HEK293T (cell line): ENCODE data around the gene IL10RA.

Experiments
- CTCF ChIA-PET: fragments of 350-600 bp; formaldehyde crosslinking; extraction: SDS; loops from one replicate; lab custom pipeline; 2021; ENCODE audit warnings: antibody characterized with exemption, inconsistent platforms; lab: Yijun Ruan, JAX
- POLR2A ChIA-PET: fragments of 350-600 bp; formaldehyde crosslinking; extraction: SDS; loops from one replicate; lab custom pipeline; 2020; ENCODE audit warnings: antibody characterized with exemption, inconsistent platforms; lab: Yijun Ruan, JAX
- DNase-seq: peaks from one replicate; pipeline ENCODE4 v3.0.0; 2012; ENCODE audit warnings: mixed read lengths; ENCODE audit errors: extremely low spot score
- ARNT ChIP-seq: fragments of 450-650 bp; IDR thresholded peaks from 2 replicates; pipeline ENCODE4 v1.6.1; 2017; ENCODE audit warnings: mild to moderate bottlenecking
- BHLHE40 ChIP-seq: fragments of 450-650 bp; IDR thresholded peaks from 2 replicates; pipeline ENCODE4 v1.6.1; 2016; ENCODE audit warnings: mild to moderate bottlenecking, moderate library complexity, borderline replicate concordance
- CTBP1 ChIP-seq: fragments of 450-650 bp; IDR thresholded peaks from 2 replicates; pipeline ENCODE4 v1.6.1; 2016; ENCODE audit warnings: borderline replicate concordance
- ELF4 ChIP-seq: fragments of 450-650 bp; IDR thresholded peaks from 2 replicates; pipeline ENCODE4 v1.6.1; 2017; ENCODE audit warnings: antibody characterized with exemption
- FOXA1 ChIP-seq: fragments of 450-650 bp; IDR thresholded peaks from 2 replicates; pipeline ENCODE4 v1.6.1; 2016; ENCODE audit warnings: mild to moderate bottlenecking
- FOXK2 ChIP-seq: fragments of 450-650 bp; IDR thresholded peaks from 2 replicates; pipeline ENCODE4 v1.6.1; 2016; ENCODE audit warnings: mild to moderate bottlenecking
- FOXM1 ChIP-seq: fragments of 450-650 bp; IDR thresholded peaks from 2 replicates; pipeline ENCODE4 v1.6.1; 2017; ENCODE audit warnings: mild to moderate bottlenecking, borderline replicate concordance
- HDGF ChIP-seq: fragments of 450-650 bp; IDR thresholded peaks from 2 replicates; pipeline ENCODE4 v1.6.1; 2017; ENCODE audit warnings: antibody characterized with exemption, borderline replicate concordance
- L3MBTL2 ChIP-seq: fragments of 450-650 bp; conservative IDR thresholded peaks from 2 replicates; pipeline ENCODE4 v1.6.1; 2016; ENCODE audit warnings: mild to moderate bottlenecking
- LEF1 ChIP-seq: fragments of 450-650 bp; IDR thresholded peaks from 2 replicates; pipeline ENCODE4 v1.6.1; 2017; ENCODE audit warnings: mild to moderate bottlenecking, borderline replicate concordance
- NFRKB ChIP-seq: fragments of 450-650 bp; IDR thresholded peaks from 2 replicates; pipeline ENCODE4 v1.6.1; 2016; ENCODE audit warnings: mild to moderate bottlenecking, moderate library complexity
- PKNOX1 ChIP-seq: fragments of 450-650 bp; IDR thresholded peaks from 2 replicates; pipeline ENCODE4 v1.6.1; 2016
- SP1 ChIP-seq: fragments of 450-650 bp; IDR thresholded peaks from 2 replicates; pipeline ENCODE4 v1.6.1; 2017
- SUZ12 ChIP-seq: fragments of 450-650 bp; IDR thresholded peaks from 2 replicates; pipeline ENCODE4 v1.6.1; 2016; ENCODE audit warnings: mild to moderate bottlenecking
- TARDBP ChIP-seq: fragments of 450-650 bp; IDR thresholded peaks from 2 replicates; pipeline ENCODE4 v1.6.1; 2016
- ZNF384 ChIP-seq: fragments of 450-650 bp; IDR thresholded peaks from 2 replicates; pipeline ENCODE4 v1.6.1; 2016

IL10RA gene

GRCh38 chr11:117970400-117971024, 15.7 kb upstream of the IL10RA start:
- TF ChIP-seq L3MBTL2, result no peak
- no peak for TF ChIP-seq ZNF384
- no peak for TF ChIP-seq LEF1
- no peak for TF ChIP-seq NFRKB
- TF ChIP-seq ELF4, result no peak
- no peak for TF ChIP-seq FOXA1
- no peak for TF ChIP-seq TARDBP
- no peak for TF ChIP-seq SP1
- no peak for TF ChIP-seq HDGF
- no peak for TF ChIP-seq BHLHE40
- TF ChIP-seq CTBP1, result no peak
- TF ChIP-seq FOXM1, result no peak
- TF ChIP-seq FOXK2, result no peak
- TF ChIP-seq PKNOX1, result no peak
- no peak for TF ChIP-seq SUZ12
- no peak for TF ChIP-seq ARNT
- POLR2A ChIA-PET, result no interaction called here
- no peak for DNase-seq
- CTCF ChIA-PET, result interaction anchor here (1.9 kb wide), 1 partner anchor 24 kb away, joined by 5 read pairs; no protein-coding TSS in a partner anchor

GRCh38 chr11:117972044-117972443, 14.2 kb upstream of the IL10RA start:
- POLR2A ChIA-PET, result no interaction called here
- CTCF ChIA-PET, result no interaction called here

DNA sequence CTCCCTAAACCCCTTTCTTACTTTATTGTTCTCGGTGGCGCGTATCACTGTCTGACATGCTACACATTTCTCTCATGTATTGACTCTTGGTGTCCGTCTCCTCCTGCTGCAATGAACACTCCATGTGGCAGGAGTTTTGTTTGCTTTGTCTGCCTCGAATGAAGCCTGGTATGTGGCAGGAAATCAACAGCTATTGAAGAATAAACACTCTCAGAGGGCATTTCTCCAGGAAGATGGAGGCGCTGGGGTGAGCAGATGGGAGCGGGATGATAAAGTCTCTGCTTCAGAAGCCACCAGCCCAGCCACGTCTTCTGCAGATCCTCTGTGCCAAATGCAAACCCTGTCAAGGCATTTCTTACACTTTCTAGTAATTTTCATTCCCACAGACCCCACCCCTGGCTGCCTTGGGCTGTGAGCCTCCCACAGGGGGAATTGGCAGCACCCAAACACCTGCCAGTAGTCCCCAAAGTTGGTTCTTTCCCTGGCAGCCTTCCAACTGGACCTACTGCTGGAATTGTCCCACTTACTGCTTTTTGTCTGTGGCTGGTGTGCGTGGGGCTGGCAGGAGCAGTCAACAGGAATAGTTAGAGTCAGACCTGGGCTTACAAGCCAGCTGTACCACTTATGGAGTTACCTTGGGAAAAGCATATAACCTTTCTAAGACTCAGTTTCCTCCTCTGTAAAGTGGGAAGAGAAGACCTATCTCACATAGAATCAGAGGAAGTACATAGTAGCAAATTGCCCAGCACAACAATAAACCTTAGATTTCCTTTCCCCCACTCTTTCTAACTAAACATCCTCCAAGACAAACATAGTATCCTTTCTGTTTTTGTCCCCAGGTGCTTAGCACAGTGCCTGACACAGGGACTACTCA, 13.3 kb upstream of the IL10RA start:
- CTCF ChIA-PET, result no interaction called here
- POLR2A ChIA-PET, result no interaction called here
- DNase-seq, result no peak
- TF ChIP-seq NFRKB (no peak), FOXA1 (no peak), BHLHE40 (no peak), FOXM1 (no peak), SP1 (no peak), CTBP1 (no peak), HDGF (no peak), ARNT (no peak), LEF1 (no peak), ELF4 (no peak), FOXK2 (no peak), SUZ12 (no peak), TARDBP (no peak), L3MBTL2 (no peak), ZNF384 (no peak), PKNOX1 (no peak)

More at GRCh38 chr11:117972044-117972443, 14.2 kb upstream of the IL10RA start:
- TF ChIP-seq SUZ12 (no peak), L3MBTL2 (no peak), BHLHE40 (no peak), HDGF (no peak), ZNF384 (no peak), NFRKB (no peak)
- DNase-seq, result no peak

- DNase-seq, result no peak
- POLR2A ChIA-PET, result no interaction called here
- TF ChIP-seq CTBP1, result no peak
- TF ChIP-seq LEF1, result no peak
- no peak for TF ChIP-seq TARDBP
- no peak for TF ChIP-seq FOXK2
- no peak for TF ChIP-seq NFRKB
- no peak for TF ChIP-seq BHLHE40
- no peak for TF ChIP-seq FOXA1
- no peak for TF ChIP-seq ELF4
- TF ChIP-seq ARNT, result no peak
- TF ChIP-seq PKNOX1, result no peak
- TF ChIP-seq FOXM1, result no peak
- TF ChIP-seq ZNF384, result no peak
- no peak for TF ChIP-seq SP1
- TF ChIP-seq SUZ12, result no peak
- TF ChIP-seq L3MBTL2, result no peak
- no peak for TF ChIP-seq HDGF
- CTCF ChIA-PET, result no interaction called here
Observed at GRCh38 chr11:117973503-117973860, 12.7 kb upstream of the IL10RA start.

DNA sequence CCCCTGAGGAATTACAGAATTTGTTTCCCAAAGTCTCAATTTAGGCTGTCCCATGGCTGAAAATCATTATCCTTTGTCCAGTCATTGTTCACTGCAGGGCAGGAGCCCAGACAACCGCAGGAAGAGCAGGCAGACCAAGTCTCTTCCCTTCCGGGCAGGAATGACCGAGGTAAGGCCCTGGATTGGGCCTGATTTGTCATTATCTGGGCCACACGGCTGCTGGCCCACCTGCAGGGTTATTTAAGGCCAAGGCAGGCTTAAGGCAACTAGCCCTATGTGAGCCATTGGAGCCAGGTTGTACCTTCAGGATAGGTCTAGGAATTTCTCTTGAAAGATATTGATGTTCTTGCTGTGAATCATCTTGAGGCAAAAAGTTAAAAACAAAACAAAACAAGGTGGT, 9.7 kb upstream of the IL10RA start:
- POLR2A ChIA-PET, result no interaction called here
- TF ChIP-seq L3MBTL2, result no peak
- TF ChIP-seq FOXM1, result no peak
- no peak for TF ChIP-seq ELF4
- TF ChIP-seq HDGF, result no peak
- no peak for TF ChIP-seq NFRKB
- no peak for TF ChIP-seq LEF1
- no peak for TF ChIP-seq BHLHE40
- TF ChIP-seq PKNOX1, result no peak
- TF ChIP-seq FOXA1, result no peak
- no peak for TF ChIP-seq CTBP1
- TF ChIP-seq FOXK2, result no peak
- TF ChIP-seq ZNF384, result no peak
- no peak for TF ChIP-seq SUZ12
- no peak for TF ChIP-seq TARDBP
- TF ChIP-seq ARNT, result no peak
- no peak for TF ChIP-seq SP1
- CTCF ChIA-PET, result no interaction called here
- no peak for DNase-seq
